ENCODE data around the gene DPP10.

DPP10 gene

GRCh38 chr2:114546531-114546930 is 104.1 kb downstream of the DPP10 start:
- DNase-seq (ENCODE audit: low read depth): no peak
- H3K4me3 ChIP-seq (ENCODE audit: low read length): no peak overlapping the region
- TF ChIP-seq, protein P1, sequence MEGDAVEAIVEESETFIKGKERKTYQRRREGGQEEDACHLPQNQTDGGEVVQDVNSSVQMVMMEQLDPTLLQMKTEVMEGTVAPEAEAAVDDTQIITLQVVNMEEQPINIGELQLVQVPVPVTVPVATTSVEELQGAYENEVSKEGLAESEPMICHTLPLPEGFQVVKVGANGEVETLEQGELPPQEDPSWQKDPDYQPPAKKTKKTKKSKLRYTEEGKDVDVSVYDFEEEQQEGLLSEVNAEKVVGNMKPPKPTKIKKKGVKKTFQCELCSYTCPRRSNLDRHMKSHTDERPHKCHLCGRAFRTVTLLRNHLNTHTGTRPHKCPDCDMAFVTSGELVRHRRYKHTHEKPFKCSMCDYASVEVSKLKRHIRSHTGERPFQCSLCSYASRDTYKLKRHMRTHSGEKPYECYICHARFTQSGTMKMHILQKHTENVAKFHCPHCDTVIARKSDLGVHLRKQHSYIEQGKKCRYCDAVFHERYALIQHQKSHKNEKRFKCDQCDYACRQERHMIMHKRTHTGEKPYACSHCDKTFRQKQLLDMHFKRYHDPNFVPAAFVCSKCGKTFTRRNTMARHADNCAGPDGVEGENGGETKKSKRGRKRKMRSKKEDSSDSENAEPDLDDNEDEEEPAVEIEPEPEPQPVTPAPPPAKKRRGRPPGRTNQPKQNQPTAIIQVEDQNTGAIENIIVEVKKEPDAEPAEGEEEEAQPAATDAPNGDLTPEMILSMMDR (conservative IDR thresholded peaks at IDR 0.05; ENCODE audit: low read length): no peak

DNA sequence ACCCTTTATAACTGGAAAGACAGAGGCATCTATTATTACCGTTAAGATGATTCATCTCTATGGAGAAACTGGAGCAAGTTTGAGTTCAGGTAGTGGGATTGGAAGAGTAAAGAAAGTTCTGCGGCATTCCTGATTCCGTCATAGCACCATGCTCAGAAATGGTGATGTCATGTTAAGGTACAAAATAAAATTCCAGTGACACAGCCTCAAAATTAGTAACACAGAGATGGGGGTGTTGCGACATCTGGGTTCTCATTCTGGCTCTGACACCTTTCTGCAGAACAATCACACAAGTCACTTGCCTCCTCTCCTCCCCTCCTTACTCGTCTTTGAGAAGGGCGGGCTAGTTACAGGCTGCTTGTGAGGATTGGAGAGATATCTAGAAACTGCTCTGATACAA is 105.7 kb downstream of the DPP10 start:
- TF ChIP-seq, protein P1 (conservative IDR thresholded peaks at IDR 0.05; ENCODE audit: low read length): no peak
- DNase-seq (ENCODE audit: low read depth): no peak

DNA sequence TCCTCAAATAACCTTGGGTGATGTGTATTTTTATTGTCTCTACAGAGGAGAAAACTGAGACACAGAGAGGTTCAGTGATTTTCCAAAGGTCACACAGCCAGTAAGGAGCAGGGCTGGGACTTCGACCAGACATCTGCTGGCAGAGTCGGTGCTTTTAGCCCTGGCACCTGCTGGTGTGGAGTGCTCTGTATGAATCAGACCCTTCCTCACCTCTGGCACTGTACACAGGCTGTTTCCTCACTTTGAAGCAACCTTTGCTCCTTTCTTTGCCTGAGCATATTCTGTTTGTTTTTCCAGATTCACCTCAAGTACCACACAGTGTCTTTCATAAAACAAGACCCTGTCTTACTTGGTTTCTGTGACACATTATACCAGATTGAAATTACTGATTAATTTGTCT is 107.9 kb downstream of the DPP10 start:
- no peak overlapping the region for H3K4me3 ChIP-seq (ENCODE audit: low read length)
- TF ChIP-seq, protein P1 (conservative IDR thresholded peaks at IDR 0.05; ENCODE audit: low read length): no peak
- no peak for DNase-seq (ENCODE audit: low read depth)

More for the DNA sequence above, 105.7 kb downstream of the DPP10 start:
- no peak overlapping the region for H3K4me3 ChIP-seq (ENCODE audit: low read length)

- TF ChIP-seq, protein P1 (conservative IDR thresholded peaks at IDR 0.05; ENCODE audit: low read length): peak; percentile 67
- peak; percentile 45 for DNase-seq (ENCODE audit: low read depth)
- no peak overlapping the region for H3K4me3 ChIP-seq (ENCODE audit: low read length)
Observed at GRCh38 chr2:114550895-114551793, 108.7 kb downstream of the DPP10 start.

DNA sequence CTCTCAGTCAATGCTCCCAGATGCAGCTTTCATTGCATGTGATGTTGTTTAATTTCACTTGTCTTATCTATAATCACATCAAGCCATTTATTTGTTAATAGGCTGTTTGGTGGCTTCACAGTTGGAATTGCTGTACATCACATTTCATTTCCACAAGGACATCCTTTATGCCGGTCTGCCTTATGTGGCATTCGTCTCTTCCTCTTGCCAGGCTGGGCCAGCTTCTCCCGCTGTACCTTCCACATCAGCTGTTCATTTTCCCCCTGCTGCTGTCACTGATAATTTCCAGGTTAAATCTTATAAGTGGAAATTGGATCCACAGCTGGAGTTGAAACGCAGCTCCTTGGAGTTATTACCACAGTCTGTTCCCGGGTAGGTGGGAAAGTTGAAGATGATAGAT is 110.6 kb downstream of the DPP10 start:
- no peak for DNase-seq (ENCODE audit: low read depth)
- no peak overlapping the region for H3K4me3 ChIP-seq (ENCODE audit: low read length)
- TF ChIP-seq, protein P1 (conservative IDR thresholded peaks at IDR 0.05; ENCODE audit: low read length): no peak

DNA sequence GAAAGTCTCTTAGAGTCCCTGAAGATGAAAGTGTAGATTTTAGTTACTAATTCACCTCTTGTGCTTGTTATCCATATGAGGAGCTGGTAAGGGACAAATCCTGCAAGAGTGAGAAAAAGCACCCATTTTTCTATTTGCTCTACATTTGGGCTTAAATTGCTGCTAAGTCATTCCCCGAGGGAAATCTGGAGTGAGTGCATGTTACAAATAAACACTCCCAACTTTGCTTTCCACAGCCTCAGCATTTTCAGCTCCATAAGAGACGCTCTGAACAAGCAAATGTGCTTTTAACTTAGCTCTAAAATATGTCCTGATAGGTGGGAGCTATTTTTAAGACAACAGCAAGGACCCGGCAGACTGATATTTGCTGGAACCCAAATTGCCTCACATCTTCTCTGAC is 126.7 kb downstream of the DPP10 start:
- TF ChIP-seq, protein P1 (conservative IDR thresholded peaks at IDR 0.05; ENCODE audit: low read length): no peak
- DNase-seq (ENCODE audit: low read depth): no peak
- H3K4me3 ChIP-seq (ENCODE audit: low read length): no peak overlapping the region

- no peak overlapping the region for H3K4me3 ChIP-seq (ENCODE audit: low read length)
- TF ChIP-seq, protein P1 (conservative IDR thresholded peaks at IDR 0.05; ENCODE audit: low read length): no peak
- no peak for DNase-seq (ENCODE audit: low read depth)
Observed at GRCh38 chr2:114577657-114578056, 135.2 kb downstream of the DPP10 start.
